Measurements from ENCODE around the gene CEBPA. TPM values are rescaled to one million over a fixed set of nuclear protein-coding genes. Genes with fewer than 3 reads are reported as not detected.

The CEBPA gene
- total and polyA plus RNA-seq, 2 experiments from 2014 or later, result 103 to 151 TPM

DNA sequence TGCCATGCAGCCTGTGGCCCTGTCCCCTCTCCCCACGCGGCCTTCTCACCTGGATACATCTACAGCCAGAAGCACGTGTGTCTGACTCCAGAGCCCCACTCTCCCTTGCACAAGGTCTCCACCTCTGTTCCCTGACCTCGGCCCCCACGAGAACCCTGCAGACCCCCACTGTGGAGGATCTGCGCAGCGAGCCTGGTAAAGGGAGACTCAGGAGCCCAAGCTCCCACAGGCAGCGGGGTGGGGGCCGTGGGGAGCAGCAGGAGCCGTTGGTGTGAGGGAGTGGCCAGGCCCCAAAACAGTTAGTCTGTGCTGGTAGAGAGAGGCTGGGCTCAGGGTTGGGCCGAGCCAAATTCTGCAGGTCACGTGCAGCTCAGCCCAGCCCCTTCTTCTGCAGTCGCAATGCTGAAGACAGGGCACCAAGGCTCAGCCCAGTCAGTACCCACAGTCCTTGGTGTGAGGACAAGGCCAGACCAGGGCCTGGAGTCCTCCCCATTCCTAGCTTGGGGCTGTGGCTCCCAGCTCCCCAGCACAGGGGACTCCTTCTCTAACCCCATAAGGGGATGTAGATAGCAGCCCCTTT, 48.0 kb downstream of the CEBPA start:
- TF ChIP-seq, protein P1, sequence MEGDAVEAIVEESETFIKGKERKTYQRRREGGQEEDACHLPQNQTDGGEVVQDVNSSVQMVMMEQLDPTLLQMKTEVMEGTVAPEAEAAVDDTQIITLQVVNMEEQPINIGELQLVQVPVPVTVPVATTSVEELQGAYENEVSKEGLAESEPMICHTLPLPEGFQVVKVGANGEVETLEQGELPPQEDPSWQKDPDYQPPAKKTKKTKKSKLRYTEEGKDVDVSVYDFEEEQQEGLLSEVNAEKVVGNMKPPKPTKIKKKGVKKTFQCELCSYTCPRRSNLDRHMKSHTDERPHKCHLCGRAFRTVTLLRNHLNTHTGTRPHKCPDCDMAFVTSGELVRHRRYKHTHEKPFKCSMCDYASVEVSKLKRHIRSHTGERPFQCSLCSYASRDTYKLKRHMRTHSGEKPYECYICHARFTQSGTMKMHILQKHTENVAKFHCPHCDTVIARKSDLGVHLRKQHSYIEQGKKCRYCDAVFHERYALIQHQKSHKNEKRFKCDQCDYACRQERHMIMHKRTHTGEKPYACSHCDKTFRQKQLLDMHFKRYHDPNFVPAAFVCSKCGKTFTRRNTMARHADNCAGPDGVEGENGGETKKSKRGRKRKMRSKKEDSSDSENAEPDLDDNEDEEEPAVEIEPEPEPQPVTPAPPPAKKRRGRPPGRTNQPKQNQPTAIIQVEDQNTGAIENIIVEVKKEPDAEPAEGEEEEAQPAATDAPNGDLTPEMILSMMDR (IDR thresholded peaks at IDR 0.05; ENCODE audit: poor library complexity), result no peak
- TF ChIP-seq EZH2 (IDR thresholded peaks at IDR 0.05; ENCODE audit: borderline replicate concordance) (no peak), EZH2phosphoT487 (IDR thresholded peaks at IDR 0.05; ENCODE audit: low read depth, severe bottlenecking, unreplicated experiment) (no peak)

DNA sequence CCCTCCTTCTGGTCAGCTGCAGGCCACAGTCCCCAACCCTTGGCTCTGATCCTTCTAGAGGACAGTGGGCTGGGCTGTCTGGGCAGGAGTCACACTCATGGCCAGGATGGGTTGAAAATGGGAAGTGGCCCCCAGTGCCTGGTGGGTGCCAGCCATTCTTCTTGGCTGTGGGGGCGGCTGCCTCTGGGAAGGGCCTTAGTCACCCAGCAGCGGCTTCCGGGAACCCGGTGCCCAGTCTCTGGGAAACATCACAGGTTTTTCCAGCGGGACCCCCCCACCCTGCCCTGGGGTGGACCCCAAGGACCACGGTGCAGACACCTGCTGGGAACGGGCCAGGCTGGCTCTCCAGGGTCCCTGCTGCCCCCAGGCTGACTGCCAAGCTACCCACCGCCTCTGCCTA, 49.4 kb downstream of the CEBPA start:
- H3K27me3 ChIP-seq, result no peaks in the 10 kb centered on the region
- H3K36me3 ChIP-seq (replicated peaks; ENCODE audit: insufficient read depth, low read depth), result no peaks in the 10 kb centered on the region

More for the DNA sequence above, 48.0 kb downstream of the CEBPA start:
- H4K20me1 ChIP-seq (ENCODE audit: insufficient read depth, poor library complexity, severe bottlenecking), result no peaks in the 10 kb centered on the region
- H2AFZ ChIP-seq, result no peak overlapping the region
- H3K9me3 ChIP-seq (ENCODE audit: low read depth), result no peaks in the 10 kb centered on the region
- no peak for DNase-seq (ENCODE audit: low spot score)
- 90% methylated on average over 13 of the region's 13 CpGs for WGBS (ENCODE audit: low lambda C conversion rate, missing lambda C conversion rate)
- no peak overlapping the region for H3K4me2 ChIP-seq
- H3K79me2 ChIP-seq, result no peaks in the 10 kb centered on the region
- H3K4me3 ChIP-seq, result no peak overlapping the region
- no peaks in the 10 kb centered on the region for H3K27me3 ChIP-seq
- no peaks in the 10 kb centered on the region for H3K9me2 ChIP-seq (replicated peaks; ENCODE audit: insufficient read depth)
- no peaks in the 10 kb centered on the region for H3K36me3 ChIP-seq (replicated peaks; ENCODE audit: insufficient read depth, low read depth)
- no peaks in the 10 kb centered on the region for H3K4me1 ChIP-seq (ENCODE audit: insufficient read depth)
- no peak overlapping the region for H3K27ac ChIP-seq

DNA sequence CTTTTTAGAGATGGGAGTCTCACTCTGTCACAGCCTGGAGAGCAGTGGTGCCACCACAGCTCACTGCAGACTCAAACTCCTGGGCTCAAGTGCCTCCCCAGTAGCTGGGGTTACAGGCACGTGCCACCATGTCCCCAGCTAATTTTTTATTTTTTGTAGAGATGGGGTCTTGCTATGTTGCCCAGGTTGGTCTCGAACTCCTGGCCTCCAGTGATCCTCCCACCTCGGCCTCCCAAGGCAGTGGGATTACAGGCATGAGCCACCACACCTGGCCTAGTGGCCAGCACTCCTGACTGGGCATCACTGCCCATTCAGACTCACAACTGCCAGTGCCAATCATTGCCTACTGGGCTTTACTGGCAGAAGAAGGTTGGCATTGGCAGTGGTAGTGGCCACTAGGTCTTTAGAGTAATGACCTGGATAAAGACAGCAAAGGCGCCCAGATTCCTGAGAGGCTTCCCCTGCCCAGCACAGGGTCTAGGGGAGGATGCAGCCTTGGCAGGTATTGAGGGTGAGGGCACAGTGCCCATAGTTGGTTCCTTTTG, 49.8 kb downstream of the CEBPA start:
- H3K79me2 ChIP-seq, result no peaks in the 10 kb centered on the region
- no peaks in the 10 kb centered on the region for H3K36me3 ChIP-seq (replicated peaks; ENCODE audit: insufficient read depth, low read depth)
- no peak for DNase-seq (ENCODE audit: low spot score)
- H3K4me3 ChIP-seq, result no peak overlapping the region
- H3K4me2 ChIP-seq, result no peak overlapping the region
- no peaks in the 10 kb centered on the region for H3K9me2 ChIP-seq (replicated peaks; ENCODE audit: insufficient read depth)
- no peak overlapping the region for H2AFZ ChIP-seq
- H3K9me3 ChIP-seq (ENCODE audit: low read depth), result no peaks in the 10 kb centered on the region
- no peaks in the 10 kb centered on the region for H3K27me3 ChIP-seq
- WGBS (ENCODE audit: low lambda C conversion rate, missing lambda C conversion rate), result 96% methylated on average over 4 of the region's 4 CpGs
- TF ChIP-seq, protein P1 (IDR thresholded peaks at IDR 0.05; ENCODE audit: poor library complexity), result no peak
- TF ChIP-seq EZH2 (IDR thresholded peaks at IDR 0.05; ENCODE audit: borderline replicate concordance) (no peak), EZH2phosphoT487 (IDR thresholded peaks at IDR 0.05; ENCODE audit: low read depth, severe bottlenecking, unreplicated experiment) (no peak)
- no peaks in the 10 kb centered on the region for H4K20me1 ChIP-seq (ENCODE audit: insufficient read depth, poor library complexity, severe bottlenecking)
- H3K4me1 ChIP-seq (ENCODE audit: insufficient read depth), result no peaks in the 10 kb centered on the region
- no peak overlapping the region for H3K27ac ChIP-seq

More for the DNA sequence above, 49.4 kb downstream of the CEBPA start:
- no peaks in the 10 kb centered on the region for H3K79me2 ChIP-seq
- no peaks in the 10 kb centered on the region for H3K9me2 ChIP-seq (replicated peaks; ENCODE audit: insufficient read depth)
- H3K4me1 ChIP-seq (ENCODE audit: insufficient read depth), result no peaks in the 10 kb centered on the region
- TF ChIP-seq EZH2 (IDR thresholded peaks at IDR 0.05; ENCODE audit: borderline replicate concordance), result no peak
- TF ChIP-seq, protein P1 (IDR thresholded peaks at IDR 0.05; ENCODE audit: poor library complexity), result no peak
- no peak for TF ChIP-seq EZH2phosphoT487 (IDR thresholded peaks at IDR 0.05; ENCODE audit: low read depth, severe bottlenecking, unreplicated experiment)
- no peak for DNase-seq (ENCODE audit: low spot score)
- H2AFZ ChIP-seq, result no peak overlapping the region
- 92% methylated on average over 8 of the region's 8 CpGs for WGBS (ENCODE audit: low lambda C conversion rate, missing lambda C conversion rate)
- no peak overlapping the region for H3K4me3 ChIP-seq
- H3K4me2 ChIP-seq, result no peak overlapping the region
- H3K27ac ChIP-seq, result no peak overlapping the region
- H4K20me1 ChIP-seq (ENCODE audit: insufficient read depth, poor library complexity, severe bottlenecking), result no peaks in the 10 kb centered on the region
- H3K9me3 ChIP-seq (ENCODE audit: low read depth), result no peaks in the 10 kb centered on the region

Measured in hepatocyte (in vitro differentiated cells).